PFSK-1 (cell line): ENCODE measurements around the gene HYCC2.

Experiments
- POLR2AphosphoS5 ChIP-seq: IDR thresholded peaks from 2 replicates; pipeline ENCODE4 v1.6.1; 2012; ENCODE audit warnings: low read depth, mild to moderate bottlenecking, control low read depth, low read length, moderate library complexity
- SIN3A ChIP-seq: IDR thresholded peaks from 2 replicates; pipeline ENCODE4 v1.6.1; 2012; ENCODE audit warnings: mild to moderate bottlenecking, low read length, moderate library complexity, borderline replicate concordance; ENCODE audit not compliant: insufficient read depth
- TAF1 ChIP-seq: IDR thresholded peaks from 2 replicates; pipeline ENCODE4 v1.6.1; 2012; ENCODE audit warnings: low read length, control low read depth, borderline replicate concordance; ENCODE audit not compliant: insufficient read depth
- TF ChIP-seq, protein P1 (sequence below), 2 experiments: IDR thresholded peaks; 2 replicates each; pipeline versions ENCODE4 v1.6.1 to v1.8.0; 2011 to 2012; ENCODE audit warnings: low read depth in 2 of 2, low read length in 2 of 2, control low read depth in 1 of 2, inconsistent platforms in 1 of 2, mild to moderate bottlenecking in 1 of 2, moderate library complexity in 1 of 2; ENCODE audit not compliant: insufficient read depth in 1 of 2

DNA sequence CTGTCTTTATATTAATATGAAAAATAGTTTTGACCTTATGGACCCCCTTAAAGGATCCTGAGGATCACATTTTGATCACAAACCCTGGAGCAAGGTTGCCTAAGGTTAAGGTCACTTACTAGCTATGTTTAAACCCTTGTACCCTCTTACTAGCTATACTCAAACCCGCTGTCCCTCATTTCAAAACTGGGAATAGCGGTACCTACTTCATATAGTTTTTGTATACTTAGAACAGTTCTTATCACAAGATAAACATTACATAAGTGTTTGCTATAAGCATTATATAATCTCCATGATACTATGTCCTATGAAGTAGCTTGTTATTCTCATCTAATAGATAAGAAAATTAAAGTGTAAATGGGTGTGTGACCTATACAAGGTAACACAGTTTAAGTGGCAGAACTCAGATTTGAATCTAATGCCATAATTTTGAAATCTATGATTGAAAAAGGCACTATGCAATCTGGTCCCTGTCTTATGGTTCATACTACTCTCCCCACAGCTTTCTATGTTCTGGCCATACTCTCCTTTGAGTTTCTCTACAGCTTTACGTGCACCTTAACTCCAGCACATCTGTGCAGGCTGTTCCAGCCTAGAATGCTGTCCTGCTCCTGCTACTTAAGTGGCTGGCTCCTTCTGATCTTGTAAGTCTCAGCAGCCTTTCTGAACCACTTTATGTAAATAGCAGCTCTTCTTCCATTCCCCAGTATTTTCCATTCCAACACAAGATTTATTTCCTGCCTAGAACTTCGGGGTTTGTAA, 30.4 kb downstream of the HYCC2 start:
- TF ChIP-seq POLR2AphosphoS5: no peak
- no peak for TF ChIP-seq SIN3A
- TF ChIP-seq, protein P1, sequence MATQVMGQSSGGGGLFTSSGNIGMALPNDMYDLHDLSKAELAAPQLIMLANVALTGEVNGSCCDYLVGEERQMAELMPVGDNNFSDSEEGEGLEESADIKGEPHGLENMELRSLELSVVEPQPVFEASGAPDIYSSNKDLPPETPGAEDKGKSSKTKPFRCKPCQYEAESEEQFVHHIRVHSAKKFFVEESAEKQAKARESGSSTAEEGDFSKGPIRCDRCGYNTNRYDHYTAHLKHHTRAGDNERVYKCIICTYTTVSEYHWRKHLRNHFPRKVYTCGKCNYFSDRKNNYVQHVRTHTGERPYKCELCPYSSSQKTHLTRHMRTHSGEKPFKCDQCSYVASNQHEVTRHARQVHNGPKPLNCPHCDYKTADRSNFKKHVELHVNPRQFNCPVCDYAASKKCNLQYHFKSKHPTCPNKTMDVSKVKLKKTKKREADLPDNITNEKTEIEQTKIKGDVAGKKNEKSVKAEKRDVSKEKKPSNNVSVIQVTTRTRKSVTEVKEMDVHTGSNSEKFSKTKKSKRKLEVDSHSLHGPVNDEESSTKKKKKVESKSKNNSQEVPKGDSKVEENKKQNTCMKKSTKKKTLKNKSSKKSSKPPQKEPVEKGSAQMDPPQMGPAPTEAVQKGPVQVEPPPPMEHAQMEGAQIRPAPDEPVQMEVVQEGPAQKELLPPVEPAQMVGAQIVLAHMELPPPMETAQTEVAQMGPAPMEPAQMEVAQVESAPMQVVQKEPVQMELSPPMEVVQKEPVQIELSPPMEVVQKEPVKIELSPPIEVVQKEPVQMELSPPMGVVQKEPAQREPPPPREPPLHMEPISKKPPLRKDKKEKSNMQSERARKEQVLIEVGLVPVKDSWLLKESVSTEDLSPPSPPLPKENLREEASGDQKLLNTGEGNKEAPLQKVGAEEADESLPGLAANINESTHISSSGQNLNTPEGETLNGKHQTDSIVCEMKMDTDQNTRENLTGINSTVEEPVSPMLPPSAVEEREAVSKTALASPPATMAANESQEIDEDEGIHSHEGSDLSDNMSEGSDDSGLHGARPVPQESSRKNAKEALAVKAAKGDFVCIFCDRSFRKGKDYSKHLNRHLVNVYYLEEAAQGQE (IDR thresholded peaks at IDR 0.05; ENCODE audit: insufficient read depth in 1 of 2, low read depth in 2 of 2, low read length in 2 of 2): no peak
- TF ChIP-seq TAF1: no peak
